Measurements from ENCODE around the gene WSB1.

Gene WSB1

DNA sequence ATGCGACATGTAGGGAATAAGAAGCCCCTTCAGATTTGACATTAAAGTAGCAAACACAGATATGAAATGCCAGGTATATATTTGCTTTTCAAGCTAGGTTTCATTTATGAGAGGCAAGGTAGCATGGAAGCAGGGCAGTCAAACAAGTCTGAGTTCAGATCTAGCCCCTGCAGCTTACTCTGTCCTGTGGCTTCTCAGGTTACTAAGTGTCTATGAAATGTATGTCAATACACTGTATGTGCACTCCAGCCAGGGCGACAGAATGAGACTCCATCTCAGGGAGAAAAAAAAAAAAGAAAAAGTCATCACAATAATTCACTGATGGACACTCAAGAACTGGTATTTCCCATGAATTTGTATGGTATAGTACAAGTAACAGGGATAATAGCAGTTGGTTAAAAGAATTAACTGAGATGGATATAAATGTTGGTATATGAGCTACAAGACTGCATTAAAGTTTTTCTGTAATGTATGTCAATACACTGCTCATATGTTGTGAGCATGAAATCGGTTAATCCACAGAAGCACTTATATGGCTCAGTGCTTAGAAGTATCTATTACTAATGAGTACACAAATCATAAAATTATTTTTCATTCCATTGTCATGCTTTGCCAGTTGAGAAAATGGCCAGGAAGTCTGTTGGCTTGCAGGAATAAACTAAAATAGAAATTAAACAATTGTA is 2.9 kb upstream of the WSB1 start:
- no peak overlapping the region for H2AFZ ChIP-seq (ENCODE audit: low read length)
- H3K36me3 ChIP-seq (ENCODE audit: insufficient read depth, low read length), result no peaks in the 10 kb centered on the region
- H3K4me3 ChIP-seq (ENCODE audit: low read length, poor library complexity, severe bottlenecking), result no peak overlapping the region
- H3K27me3 ChIP-seq (ENCODE audit: insufficient read depth, low read length, poor library complexity, severe bottlenecking), result no peaks in the 10 kb centered on the region
- H4K20me1 ChIP-seq (ENCODE audit: insufficient read depth, low read length, poor library complexity, severe bottlenecking), result peaks cover 19% of the 10 kb centered on the region
- no peak overlapping the region for H3K9ac ChIP-seq (ENCODE audit: low read depth, low read length, poor library complexity, severe bottlenecking)
- peaks cover 21% of the 10 kb centered on the region for H3K79me2 ChIP-seq (ENCODE audit: insufficient read depth, low read length)
- H3F3A ChIP-seq (ENCODE audit: low read depth), result no peaks in the 10 kb centered on the region
- no peak overlapping the region for H3K4me2 ChIP-seq (ENCODE audit: low read depth, low read length, poor library complexity, severe bottlenecking)
- peaks cover 7% of the 10 kb centered on the region for H3K4me1 ChIP-seq (ENCODE audit: insufficient read depth, low read length, poor library complexity, severe bottlenecking)
- no peak for TF ChIP-seq EZH2phosphoT487 (IDR thresholded peaks at IDR 0.05; ENCODE audit: borderline replicate concordance)
- TF ChIP-seq, protein P1, sequence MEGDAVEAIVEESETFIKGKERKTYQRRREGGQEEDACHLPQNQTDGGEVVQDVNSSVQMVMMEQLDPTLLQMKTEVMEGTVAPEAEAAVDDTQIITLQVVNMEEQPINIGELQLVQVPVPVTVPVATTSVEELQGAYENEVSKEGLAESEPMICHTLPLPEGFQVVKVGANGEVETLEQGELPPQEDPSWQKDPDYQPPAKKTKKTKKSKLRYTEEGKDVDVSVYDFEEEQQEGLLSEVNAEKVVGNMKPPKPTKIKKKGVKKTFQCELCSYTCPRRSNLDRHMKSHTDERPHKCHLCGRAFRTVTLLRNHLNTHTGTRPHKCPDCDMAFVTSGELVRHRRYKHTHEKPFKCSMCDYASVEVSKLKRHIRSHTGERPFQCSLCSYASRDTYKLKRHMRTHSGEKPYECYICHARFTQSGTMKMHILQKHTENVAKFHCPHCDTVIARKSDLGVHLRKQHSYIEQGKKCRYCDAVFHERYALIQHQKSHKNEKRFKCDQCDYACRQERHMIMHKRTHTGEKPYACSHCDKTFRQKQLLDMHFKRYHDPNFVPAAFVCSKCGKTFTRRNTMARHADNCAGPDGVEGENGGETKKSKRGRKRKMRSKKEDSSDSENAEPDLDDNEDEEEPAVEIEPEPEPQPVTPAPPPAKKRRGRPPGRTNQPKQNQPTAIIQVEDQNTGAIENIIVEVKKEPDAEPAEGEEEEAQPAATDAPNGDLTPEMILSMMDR (conservative IDR thresholded peaks at IDR 0.05; ENCODE audit: low read length), result no peak
- no peaks in the 10 kb centered on the region for H3K9me3 ChIP-seq (ENCODE audit: insufficient read depth, low read depth, low read length)
- no peaks in the 10 kb centered on the region for H3K9me2 ChIP-seq (replicated peaks; ENCODE audit: low read depth, low read length)

- Histone ChIP-seq H2AFZ (ENCODE audit: low read length) (peak overlapping the region; percentile 80; the same call in 1 of the 2 replicates), H4K20me1 (ENCODE audit: insufficient read depth, low read length, poor library complexity, severe bottlenecking) (peaks cover 42% of the 10 kb centered on the region), H3K4me1 (ENCODE audit: insufficient read depth, low read length, poor library complexity, severe bottlenecking) (peaks cover 27% of the 10 kb centered on the region), H3K9me3 (ENCODE audit: insufficient read depth, low read depth, low read length) (no peaks in the 10 kb centered on the region), H3K4me3 (ENCODE audit: low read length, poor library complexity, severe bottlenecking) (peak overlapping the region; percentile 98), H3K27me3 (ENCODE audit: insufficient read depth, low read length, poor library complexity, severe bottlenecking) (no peaks in the 10 kb centered on the region), H3K36me3 (ENCODE audit: insufficient read depth, low read length) (no peaks in the 10 kb centered on the region), H3K9ac (ENCODE audit: low read depth, low read length, poor library complexity, severe bottlenecking) (peak overlapping the region; percentile 96), H3K4me2 (ENCODE audit: low read depth, low read length, poor library complexity, severe bottlenecking) (peak overlapping the region; percentile 73), H3K9me2 (replicated peaks; ENCODE audit: low read depth, low read length) (no peaks in the 10 kb centered on the region), H3F3A (ENCODE audit: low read depth) (no peaks in the 10 kb centered on the region), H3K79me2 (ENCODE audit: insufficient read depth, low read length) (peaks cover 45% of the 10 kb centered on the region)
- TF ChIP-seq, protein P1 (conservative IDR thresholded peaks at IDR 0.05; ENCODE audit: low read length), result no peak
- no peak for TF ChIP-seq EZH2phosphoT487 (IDR thresholded peaks at IDR 0.05; ENCODE audit: borderline replicate concordance)
Measured at GRCh38 chr17:27293359-27293897, 486 bp upstream of the WSB1 start.

GRCh38 chr17:27294689-27295630 is 1.0 kb downstream of the WSB1 start:
- Histone ChIP-seq H4K20me1 (ENCODE audit: insufficient read depth, low read length, poor library complexity, severe bottlenecking) (peaks cover 57% of the 10 kb centered on the region), H3K27me3 (ENCODE audit: insufficient read depth, low read length, poor library complexity, severe bottlenecking) (no peaks in the 10 kb centered on the region), H3K9me2 (replicated peaks; ENCODE audit: low read depth, low read length) (no peaks in the 10 kb centered on the region), H3K79me2 (ENCODE audit: insufficient read depth, low read length) (peaks cover 60% of the 10 kb centered on the region), H3K9ac (ENCODE audit: low read depth, low read length, poor library complexity, severe bottlenecking) (peak overlapping the region; percentile 96), H3K36me3 (ENCODE audit: insufficient read depth, low read length) (no peaks in the 10 kb centered on the region), H3K9me3 (ENCODE audit: insufficient read depth, low read depth, low read length) (no peaks in the 10 kb centered on the region), H2AFZ (ENCODE audit: low read length) (peak overlapping the region; percentile 91), H3K4me1 (ENCODE audit: insufficient read depth, low read length, poor library complexity, severe bottlenecking) (peaks cover 39% of the 10 kb centered on the region), H3F3A (ENCODE audit: low read depth) (no peaks in the 10 kb centered on the region), H3K4me2 (ENCODE audit: low read depth, low read length, poor library complexity, severe bottlenecking) (peak overlapping the region; percentile 73), H3K4me3 (ENCODE audit: low read length, poor library complexity, severe bottlenecking) (peak overlapping the region; percentile 98)
- TF ChIP-seq, protein P1 (conservative IDR thresholded peaks at IDR 0.05; ENCODE audit: low read length), result no peak
- no peak for TF ChIP-seq EZH2phosphoT487 (IDR thresholded peaks at IDR 0.05; ENCODE audit: borderline replicate concordance)
